GM18502 (cell line): ENCODE measurements around the gene TMTC1.
"Not testable (repeated sequence)": the region's sequence is repeated elsewhere in the genome, so short reads cannot be mapped to it uniquely, and the experiment has no call there.

Source experiments
- ATAC-seq: cut with Tn5 transposase; IDR thresholded peaks from one replicate; pipeline ENCODE4 v1.9.1; 2021; ENCODE audit warnings: mild to moderate bottlenecking; ENCODE audit not compliant: unreplicated experiment, poor library complexity

The TMTC1 gene

DNA sequence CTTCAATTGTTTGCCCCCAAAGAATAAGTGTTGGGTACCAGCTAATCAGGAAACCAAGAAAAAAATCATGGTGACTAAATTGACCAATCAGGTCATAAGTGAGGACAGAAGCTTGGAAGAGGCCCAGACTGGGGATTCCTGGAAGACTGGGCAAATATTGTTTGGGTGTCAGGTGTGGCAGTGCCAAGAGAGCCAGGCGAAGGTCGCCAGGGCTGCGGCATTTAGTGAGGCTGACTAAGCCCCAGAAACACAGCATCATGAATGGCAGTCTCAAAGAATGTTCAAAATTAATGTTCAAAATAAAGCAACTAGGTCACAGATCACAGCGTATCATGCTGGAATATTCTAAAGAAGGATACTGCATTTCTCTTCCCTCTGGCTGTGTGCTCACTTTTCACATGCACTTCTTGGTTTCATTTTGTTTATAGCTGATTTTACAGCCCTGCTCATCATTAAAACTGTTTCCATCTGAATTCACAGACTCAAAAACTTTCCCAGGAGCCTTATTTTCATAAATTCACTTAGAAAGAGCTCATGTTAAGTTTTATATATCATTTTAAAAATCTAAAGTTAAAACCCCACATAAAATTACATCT is 201.0 kb downstream of the TMTC1 start:
- no peak for ATAC-seq

DNA sequence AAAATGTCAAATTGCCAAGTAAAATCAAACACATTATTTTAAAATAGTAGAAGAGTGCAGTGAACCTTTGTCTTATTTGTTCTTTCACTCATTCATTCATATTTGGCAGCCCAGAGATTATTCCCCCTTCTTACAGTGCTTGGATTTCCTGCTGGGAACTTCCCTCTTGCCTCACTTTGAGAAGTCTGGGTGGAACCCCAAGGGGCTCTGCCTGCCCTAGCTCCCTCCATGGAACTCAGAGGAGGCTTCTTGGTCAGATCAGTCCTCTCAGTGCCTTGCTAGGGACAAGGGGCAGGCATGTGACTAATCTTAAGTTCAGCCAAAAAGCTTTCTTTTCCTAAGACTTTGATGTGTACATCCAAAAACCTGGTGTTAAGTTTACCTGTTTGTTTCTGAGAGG is 201.6 kb downstream of the TMTC1 start:
- ATAC-seq, result no peak

DNA sequence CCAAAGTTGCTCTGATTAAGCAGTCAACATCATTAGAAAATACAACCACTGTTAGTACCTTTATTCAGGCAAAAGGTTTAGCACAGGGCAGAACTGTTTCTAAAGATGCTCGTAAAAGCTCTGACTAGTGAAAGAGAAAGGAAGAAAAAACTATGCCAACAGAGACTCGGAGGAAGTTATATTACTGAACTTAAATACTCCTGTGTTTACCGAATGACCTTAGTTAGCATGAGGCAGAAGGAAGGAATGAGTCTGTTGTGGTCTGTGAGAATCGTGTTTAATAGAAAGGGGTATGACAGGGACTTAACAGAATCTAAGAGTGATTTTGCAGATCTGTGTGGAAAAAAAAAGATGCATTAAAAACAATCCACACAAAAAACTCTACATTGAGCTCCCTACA is 202.1 kb downstream of the TMTC1 start:
- ATAC-seq, result no peak

DNA sequence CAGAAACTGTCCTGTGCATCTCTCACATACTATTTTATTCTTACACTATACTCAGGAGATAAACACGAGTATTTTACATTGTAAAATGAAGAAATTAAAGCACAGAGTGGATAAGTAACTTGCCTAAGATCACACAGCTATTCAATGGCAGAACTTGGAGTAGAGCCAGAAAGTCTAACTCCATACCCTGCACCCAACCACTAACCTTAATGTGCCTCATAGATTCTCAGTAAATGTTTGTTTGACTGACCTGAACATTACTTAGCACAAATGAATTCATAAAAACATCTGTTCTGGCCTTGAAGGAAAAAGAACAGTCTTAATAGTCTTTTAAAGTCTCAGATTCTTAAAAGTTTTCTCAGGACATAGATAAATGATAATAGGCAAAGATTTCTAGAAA is 202.8 kb downstream of the TMTC1 start:
- no peak for ATAC-seq

DNA sequence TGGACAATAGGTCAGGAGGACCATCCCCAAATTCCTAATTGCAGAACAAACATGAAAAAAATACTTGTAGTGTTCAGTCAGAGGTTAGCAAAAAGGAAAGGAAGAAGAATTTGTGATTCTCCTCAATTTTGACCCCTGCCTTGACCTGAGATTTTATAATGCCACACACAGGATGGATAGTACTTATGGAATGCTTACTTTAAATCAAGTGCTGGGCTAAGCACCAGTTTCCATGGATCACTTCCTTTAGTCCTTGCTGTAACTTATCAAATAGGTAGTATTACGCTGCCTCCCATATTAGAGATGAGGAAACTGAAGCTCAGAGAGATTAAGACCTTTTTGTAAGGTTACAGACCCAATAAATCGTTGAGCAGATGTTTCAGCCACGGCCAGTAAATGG is 205.0 kb downstream of the TMTC1 start:
- ATAC-seq, result no peak

DNA sequence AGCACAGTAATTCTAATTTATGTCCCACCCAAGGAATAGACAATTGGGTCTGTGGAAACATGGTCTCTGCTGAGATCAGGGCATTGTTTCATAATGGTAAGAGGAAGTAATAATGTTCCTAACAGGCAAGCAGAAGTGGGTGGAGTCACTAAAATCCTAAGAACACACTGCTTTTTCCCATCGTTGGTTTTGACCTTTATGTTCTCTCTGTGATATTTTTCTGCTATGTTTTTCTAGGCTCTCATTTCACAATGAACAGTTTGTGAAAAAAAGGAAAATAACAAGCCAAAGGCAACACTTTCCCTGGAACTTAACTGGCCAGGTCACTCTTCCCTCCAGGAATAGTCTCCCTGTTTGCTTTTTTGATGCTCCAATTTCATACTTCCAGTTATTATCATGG is 205.7 kb downstream of the TMTC1 start:
- ATAC-seq, result no peak

DNA sequence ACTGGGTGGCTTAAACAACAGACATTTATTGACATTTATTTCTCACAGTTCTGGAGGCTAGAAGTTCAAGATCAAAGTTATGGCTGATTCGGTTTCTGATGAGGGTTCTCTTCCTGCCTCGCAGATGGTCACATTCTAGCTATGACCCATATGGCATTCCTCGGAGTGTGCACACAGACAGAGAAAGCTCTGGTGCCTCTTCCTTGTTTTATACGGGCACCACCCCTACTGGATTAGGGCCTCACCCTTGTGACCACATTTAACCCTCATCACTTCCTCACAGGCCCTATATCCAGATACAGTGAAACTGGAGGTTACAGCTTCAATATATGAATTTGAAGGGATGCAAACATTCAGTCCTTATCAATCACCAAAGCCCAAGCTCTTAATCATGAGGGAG is 209.2 kb downstream of the TMTC1 start:
- ATAC-seq, result no peak

DNA sequence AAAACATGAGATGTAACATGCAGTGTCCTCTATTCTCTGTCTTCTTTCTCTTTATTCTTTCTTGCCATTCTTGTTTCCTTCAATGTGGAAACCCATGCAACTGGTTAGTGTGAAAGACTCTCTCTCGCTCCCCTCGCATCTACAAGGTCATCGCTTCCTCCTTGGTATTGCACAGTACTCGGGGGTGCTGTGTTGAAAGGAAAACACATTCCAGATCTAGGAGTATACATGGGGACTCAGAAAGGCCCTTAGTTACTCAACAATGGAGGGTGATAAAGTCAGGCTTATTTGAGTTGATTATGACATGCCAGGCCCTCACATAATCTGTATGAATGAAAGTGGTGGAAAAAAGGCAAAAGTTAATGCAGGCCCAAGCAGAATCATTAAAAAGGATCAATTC is 210.8 kb downstream of the TMTC1 start:
- ATAC-seq, result no peak

DNA sequence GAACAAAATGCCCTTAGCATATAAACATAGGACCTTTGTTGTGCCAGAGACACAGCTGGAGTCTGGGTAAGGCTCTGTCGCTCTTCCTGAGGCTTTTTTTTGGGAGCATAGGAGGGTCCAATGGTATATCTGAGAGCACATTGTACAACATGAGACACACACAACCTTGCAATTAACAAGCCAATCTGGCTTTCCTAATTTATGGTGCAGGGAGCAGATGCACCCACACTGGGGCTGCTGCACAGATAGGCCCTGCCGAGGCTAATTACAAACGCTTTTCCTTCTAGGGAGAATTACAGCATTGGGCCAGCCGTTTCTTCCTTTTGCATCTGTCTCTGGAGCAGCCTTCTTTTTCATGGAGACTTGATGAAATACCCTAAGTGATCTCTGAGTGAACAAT is 211.3 kb downstream of the TMTC1 start:
- ATAC-seq, result no peak

DNA sequence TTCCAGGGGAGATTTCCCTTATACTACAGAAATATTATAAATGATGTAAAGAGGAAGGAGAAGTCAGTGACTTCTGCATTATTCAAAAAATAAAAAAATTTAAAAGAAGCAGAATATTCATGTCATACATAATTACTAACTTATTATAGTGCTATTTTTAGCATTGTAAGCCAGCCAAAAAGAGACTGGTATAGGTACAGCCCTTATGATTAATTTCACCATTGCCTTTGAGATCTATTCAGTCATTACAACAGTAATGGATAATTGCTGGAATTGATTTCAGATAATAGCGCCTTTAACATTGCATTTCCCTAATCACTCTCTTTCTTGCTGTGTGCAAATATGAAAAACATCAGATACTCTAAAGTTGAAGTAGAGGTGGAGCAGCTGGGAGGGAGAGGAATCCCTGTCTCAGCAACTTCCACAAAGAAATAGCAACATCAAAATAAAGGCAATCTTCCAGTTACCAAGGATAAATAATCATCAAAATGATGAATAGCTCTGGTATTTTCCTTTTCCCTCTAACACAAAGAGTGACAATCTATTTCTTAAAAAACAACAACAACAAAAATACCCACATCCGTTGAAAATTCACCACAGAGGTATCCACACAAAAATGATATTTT is 214.5 kb downstream of the TMTC1 start:
- ATAC-seq, result no peak

DNA sequence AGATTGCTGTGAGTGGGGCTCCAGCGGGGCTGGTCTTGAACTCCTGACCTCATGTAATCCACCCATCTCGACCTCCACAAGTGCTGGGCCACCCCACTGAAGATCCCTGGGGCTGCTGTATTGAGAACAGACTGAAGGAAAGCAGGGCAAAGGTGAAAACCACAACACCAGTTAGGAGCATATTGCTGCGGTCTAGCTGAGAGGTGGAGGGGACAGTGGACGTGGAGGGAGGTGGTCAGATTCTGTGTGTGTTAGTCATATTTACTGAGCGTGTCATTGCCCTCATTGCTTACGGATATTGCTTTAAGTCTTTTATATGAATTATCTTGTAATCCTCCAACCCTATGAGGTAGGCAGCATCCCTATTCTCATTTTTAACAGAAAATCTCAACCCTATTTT is 217.3 kb downstream of the TMTC1 start:
- no peak for ATAC-seq

DNA sequence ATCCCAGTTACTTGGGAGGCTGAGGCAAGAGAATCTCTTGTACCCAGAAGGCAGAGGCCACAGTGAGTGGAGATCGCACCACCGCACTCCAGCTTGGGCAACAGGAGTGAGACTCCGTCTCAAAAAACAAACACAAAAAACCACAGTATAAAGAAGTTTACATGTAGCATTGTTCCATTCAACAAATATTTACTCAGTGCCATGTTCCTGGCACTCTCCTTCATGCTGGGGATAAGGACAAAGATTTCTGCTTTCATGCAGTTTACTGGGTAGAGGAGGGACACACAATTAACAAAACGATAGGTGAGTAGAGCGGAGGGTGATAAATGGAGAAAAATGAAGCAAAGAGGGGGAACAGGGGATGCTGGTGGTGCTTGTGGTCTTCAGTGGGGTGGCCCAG is 218.0 kb downstream of the TMTC1 start:
- no peak for ATAC-seq

DNA sequence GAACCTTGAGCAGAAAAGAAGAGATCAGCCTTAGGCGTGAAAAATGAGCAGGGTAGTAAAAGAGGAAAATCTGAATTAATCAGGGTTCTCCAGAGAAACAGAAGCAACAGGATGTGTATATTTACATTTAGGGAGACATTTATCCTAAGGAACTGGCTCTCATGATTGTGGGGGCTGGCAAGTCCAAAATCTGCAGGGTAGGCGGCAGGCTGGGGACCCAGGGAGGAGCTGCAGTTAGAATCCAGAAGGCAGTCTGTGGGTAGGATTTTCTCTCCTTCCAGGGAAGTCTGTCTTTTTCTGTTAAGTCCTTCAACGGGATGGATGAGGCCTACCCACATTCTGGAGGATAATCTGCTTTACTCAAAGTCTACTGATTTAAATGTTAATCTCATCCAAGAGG is 218.8 kb downstream of the TMTC1 start:
- ATAC-seq, result no peak

DNA sequence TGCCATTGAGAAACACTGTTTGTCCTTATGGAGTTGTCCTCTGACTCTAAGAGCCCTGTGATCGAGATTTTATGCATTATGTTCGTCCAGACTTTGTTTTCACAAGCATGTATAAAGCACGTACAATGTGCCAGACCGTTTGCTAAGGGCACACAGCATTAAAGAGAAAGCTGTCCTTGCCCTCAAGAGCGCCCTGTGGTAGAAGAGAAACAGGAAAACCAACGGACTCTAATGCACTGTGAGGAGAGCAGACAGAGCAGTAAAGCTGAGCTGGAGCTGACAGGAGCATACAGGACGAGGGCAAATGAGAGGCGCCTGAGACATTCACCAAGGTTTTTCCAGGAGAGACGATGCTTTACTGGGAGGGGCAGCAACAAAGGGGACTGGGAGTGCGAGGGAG is 220.1 kb downstream of the TMTC1 start:
- no peak for ATAC-seq

DNA sequence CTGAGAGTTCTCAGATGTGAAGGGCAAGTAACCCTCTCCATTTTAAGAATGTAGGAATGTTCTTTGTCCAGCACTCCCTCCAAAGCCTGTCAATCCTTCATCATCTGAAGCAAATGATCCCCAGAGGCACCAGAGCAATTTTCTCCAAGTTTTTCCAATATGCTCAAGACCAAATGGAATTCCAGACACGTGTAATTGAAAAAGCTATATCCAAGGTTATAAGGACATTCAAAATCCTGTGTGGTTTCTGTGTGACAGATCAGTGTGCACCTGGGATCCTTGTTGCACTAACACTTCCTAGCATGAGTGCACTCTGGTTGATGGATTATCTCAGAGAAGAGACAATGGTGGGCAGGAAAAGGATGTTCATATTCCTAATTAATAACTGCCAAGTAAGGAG is 220.7 kb downstream of the TMTC1 start:
- ATAC-seq, result no peak

DNA sequence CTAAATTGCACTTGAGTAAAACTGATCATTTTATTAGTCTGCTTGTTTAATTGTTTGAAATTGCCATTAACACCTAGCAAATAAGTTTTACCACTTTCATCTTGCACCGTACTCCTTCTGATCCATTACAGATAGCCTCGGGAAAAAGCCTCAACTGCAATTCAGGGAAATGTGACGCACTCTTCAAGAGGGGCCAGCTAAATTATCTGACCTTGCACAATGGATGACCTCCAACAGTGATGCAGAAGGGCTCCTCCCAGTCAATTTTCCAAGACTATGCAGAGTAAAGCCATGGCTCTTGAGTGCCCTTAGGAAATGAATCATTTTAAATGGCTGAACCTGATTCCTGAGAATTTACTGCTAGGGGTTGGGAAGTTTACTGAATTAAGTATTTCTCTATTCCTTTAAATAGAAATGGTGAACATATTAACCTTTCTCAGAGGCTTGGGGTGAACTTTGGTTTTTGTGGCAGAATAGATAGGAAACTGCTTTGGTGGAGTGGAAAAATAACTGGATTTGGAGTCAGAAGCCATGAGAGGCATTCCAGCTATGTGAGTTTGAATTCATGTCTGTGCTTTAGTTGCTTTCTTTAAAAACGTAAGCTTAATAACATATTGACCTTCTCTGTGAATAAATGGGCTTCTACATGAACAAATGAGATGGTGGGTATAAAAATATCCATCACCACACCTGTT is 221.5 kb downstream of the TMTC1 start:
- no peak for ATAC-seq

DNA sequence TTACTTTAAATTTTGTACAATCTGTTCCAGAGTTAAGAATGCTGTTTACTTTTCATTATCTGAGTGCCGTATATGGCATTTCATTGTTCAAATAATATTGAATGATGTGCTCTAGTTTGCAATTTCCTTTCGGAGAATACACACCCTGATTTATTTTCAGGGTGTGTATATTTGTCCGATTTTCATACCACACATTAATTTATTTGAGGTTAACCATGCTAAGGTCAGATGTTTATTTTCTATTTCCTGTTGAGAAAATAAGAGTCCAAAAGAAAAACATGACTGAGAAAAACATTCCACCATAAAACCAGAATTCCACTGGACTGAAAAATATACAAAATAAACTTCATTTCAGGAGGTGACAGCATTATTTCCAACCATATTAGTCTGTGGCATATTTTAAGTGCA is 222.1 kb downstream of the TMTC1 start:
- no peak for ATAC-seq

DNA sequence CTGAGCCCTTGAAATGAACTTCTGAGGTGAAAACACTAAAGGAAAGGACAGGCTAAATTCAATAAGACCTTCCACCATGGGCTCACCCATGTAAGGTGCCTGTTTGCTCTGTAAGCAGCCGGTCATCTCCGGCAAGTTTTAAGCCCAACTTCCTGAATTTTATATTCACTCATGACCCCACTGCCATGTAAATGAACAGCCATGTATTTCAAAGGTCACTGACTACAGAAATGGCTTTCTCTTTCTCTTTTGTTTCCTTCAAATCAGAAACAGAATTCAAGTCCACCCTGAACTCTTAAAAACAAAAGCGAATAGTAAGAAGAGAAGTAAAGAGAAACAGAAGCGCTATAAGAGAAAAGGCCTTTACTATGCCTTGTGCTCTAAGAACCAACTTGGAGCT is 224.5 kb downstream of the TMTC1 start:
- no peak for ATAC-seq

DNA sequence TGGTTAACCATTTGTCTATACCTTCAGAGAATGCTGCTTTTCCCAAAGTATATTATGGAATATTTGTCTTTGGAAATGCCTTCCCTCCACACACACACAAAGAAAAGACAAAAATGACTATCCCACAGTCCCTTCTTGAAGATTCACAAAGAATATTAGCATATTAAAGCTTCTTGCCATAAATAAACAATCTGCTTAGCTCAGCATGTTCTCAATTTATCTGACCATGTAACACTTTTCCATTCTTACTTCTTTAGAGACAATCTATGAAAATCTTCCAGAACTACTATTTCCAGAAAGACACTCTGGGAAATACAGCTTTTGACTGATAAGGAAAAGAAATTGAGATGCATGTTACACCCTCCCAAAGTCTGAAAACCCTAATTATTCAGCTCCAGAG is 227.4 kb downstream of the TMTC1 start:
- ATAC-seq, result no peak

DNA sequence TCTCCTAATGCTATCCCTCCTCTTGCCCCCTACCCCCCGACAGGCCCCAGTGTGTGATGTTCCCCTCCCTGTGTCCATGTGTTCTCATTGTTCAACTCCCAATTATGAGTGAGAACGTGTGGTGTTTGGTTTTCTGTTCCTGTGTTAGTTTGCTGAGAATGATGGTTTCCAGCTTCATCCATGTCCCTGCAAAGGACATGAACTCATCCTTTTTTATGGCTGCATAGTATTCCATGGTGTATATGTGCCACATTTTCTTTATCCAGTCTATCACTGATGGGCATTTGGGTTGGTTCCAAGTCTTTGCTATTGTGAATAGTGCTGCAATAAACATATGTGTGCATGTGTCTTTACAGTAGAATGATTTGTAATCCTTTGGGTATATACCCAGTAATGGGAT is 228.3 kb downstream of the TMTC1 start:
- ATAC-seq, result not testable (repeated sequence)

DNA sequence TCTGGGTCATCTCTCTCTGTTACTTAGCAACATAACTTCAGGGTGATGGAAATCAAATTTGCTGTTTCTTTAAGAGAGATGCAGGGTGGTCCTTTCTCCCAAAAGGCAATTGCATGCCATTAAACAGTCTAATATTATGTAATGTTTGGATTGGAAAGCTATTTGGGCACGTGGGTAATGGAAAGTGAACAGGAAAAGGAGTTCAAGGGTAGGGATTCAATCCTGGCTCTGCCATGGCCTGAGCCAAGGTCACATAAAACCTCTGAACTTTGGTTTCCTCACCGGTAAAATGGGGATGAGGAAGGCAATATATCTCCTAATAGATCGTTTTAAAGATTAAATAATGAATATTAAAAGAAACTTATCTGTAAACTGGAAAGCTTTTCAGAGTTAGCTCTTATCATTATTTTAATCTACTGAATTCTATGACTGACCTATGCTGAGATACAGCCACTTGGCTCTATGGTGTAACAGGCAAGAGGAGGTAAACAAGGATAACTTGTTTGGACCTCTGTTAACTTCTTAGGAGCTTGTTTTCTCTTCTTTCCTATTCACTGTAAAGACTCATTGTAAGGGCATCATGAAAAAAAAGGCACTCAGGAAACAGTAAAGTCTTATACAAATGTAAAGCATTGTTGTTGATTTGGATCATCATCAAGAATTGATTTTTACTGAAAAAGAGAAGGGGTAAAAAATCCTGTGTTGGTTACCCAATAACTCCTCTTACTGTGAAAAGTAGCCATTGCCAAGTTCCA is 230.6 kb downstream of the TMTC1 start:
- no peak for ATAC-seq
